CD1c-positive myeloid dendritic cell (primary cell): ENCODE data around the gene GSK3A.

Experiments
- DNase-seq: peaks from one replicate; pipeline ENCODE4 v3.0.0-alpha.2; 2016; ENCODE audit errors: extremely low spot score

The GSK3A gene

DNA sequence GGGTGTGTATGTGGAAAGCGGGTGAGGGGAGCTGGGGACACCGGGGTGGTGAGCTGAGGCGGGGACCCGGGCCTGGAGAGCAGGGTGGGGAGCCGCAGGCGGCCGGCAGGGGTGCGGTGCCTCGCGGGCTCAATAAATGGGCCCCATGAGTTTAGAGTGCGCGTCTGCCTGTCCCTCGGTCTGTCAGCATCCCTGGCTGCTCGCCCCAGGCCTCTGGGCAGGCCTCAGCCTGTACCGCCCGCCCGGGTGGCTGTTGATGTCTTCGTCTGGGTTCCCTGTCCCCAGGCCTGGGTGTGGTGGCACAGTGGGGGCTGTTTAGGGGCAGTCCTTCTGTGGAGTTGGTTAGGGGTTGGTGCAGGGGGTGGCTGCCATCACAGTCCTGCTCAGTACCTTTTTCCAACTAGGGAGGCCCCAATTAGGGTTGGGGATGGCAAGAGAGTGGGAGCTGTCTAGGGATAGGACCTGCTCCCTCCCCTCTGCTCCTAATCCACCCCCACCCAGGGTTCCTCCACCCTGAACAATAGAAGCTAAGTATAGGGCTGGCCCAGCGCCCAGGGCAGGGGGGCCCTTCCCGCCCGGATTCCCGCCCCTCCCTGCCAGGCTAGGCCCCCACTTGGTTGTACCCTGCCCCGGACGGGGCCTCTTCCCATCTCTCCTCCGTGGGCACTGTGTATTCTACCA lies 38.9 kb upstream of the GSK3A start:
- no peak for DNase-seq

DNA sequence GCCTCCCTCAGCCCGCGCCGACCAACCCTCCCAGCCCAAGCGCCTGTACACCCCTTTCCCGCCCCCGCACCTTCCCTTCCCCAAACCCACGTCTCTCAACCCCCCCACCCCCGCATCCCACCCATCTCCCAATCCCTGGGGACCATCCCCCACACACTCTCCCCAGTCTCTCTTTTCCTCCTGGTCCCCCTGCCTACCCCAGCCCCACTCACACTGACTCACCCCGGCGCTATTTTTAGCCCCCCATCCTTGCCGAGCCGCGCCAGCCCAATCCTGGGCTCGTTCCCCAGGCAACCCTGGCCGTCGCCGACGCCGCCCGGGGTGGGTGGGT lies 38.4 kb upstream of the GSK3A start:
- peak; percentile 33 for DNase-seq

DNA sequence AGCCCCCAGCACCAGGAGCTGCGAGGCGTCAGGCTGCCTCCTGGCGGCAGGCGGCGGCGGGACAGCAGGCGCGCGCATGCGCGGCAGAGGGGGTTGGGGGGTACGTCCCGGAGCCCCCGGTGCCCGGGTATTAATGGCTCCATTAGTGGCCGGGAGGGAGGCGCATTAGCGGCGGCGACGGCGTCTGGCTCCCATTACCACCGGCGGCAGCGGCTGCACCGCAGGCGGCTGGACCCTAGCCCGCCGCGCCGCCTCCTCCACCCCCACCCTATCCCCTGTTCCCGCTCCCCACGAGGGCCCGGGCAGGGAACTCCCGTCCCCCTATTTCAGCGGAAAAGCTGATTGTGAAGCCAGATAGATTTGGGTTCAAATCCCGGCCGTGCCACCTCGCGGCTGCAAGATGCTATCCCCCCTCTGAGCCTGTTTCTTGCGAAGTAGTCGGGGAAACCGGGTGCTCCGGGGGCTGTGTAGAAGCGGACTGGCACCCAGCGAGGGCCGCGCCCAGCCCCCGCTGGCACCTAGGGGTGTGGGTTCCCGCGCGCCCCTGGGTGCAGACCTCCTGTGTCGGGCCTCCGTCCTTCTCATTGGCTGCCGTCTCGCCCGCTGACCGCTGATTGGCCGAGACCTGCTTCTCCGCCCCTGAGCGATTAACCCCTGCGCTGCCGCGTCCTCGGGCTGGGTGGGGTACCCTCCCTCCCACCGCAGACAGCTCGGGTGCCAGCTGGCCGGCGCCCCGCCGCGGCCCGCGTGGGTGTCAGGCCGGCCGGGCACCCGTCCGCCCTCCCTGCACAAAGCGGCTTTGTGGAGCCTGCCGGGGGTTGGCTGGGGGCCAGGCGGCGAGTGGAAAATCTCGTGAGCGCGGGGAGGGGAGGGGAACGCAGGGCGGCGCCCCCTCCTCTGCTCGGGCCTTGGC lies 37.8 kb upstream of the GSK3A start:
- peak; percentile 80 for DNase-seq

DNA sequence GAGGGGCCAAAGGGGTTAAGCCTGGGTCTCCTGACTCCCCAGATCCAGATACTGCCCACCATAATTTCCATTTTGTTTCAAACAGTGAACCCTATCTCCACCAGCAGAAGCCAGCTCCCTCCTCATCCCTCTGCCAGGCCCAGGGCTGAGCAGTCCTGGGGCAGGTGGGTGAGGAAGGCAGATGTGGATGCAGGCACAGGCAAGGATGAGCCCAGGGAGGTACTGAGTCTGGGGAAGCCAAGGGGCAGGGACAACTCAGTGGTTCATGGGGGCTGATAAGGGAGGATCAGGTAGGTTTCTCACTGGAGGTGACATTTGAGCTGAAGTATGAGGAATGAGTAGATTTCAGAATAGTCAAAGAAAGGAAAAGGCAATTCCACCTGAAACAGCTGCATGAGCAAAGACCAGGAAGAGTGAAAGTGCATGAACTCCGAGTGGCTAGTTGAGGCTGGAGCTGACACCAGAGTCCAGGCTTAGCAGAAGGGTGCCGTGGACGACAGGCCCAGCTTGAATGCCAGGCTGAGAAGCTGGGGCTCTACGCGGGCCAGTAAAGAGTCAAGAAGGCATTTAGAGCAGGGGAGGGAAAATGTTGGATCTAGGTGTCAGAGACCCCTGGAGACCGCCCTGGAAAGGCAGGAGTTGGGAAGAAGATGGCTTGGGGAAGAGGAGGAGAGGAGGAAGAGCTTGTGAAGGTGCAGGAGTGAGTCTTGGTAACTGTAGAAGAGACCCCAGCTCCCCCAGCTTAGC lies 36.9 kb upstream of the GSK3A start:
- DNase-seq: no peak

DNA sequence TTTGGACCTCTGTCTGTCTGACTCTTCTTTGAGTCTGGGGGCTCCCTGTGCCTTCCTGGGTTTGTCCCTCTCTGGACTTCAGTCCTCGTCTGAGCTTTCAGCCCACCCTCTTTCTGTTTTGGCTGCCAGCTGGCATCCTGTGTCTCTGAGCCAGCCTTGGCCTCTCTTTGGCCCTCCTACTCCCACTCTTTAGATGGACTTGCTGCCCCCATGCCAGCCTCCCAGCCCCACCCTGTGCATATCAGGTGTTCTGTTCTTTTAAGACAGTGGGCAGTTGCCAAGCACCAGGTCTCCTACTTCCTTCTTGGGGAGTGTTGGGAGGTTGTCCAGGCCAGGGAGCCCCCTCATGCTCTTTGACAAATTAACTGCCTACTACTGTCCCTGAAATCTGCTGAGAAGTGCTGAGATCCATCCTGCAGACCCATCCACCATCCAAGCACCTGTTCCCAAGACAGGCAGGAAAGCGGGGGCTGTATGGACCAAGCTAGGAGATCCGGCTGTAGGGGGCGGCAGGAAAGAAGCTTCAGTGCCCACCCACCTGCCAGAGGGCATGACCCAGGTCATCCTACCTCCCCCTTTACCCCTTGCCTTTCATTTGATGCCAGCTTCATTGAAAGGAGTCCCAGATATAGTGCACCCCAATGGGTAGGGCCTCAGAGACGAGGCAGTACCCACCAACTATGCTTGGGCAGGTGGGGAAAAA lies 36.2 kb upstream of the GSK3A start:
- DNase-seq: no peak

DNA sequence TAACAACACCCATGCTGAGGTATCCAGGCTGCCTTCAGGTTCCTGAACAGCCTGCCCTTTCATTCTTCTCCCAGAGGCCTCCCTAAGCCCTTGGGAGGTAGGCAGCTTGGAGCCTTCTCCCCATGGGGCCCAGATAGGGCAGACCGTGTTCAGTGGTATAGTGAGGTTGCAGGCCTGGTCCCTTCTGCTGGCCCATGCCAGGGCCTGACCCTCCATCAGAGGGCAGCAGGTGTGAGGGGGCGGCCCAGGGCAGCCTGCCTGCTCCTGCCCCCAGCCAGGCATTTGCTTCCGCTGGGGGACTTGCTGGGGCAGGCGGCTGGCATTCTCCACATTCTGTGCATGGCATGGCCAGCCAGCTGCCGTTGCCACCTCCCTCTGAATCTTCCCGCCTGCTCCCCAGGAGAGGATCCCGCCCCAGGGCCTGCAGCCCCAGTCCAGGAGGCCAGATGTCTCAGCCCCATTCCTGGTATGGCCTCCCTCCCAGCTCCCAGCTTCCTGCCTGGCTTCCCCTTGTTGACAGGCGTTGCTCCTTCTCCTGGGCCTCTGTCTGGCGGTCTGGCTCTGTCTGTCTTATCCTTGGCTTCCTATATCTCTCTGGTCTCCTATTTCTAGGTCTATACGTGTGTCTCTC lies 35.5 kb upstream of the GSK3A start:
- DNase-seq: no peak

DNA sequence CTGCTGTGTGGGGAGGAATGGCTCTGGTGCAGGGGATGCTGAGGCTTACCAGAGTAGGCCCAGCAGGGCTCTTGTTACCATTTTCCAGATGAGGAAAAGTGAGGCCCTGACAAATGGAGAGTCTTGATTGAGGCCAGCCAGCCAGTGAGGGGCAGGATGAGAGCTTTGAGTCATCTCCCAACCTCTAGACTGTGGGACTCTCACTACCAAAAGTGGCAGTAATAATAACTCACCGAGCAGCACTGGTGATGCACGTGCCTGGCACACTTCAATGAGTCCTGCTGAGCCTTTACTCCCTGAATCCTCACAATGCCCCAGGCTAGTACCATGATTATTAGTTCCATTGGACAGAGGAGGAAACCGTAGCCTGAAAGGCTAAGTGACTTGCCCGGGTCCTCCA lies 34.4 kb upstream of the GSK3A start:
- no peak for DNase-seq

DNA sequence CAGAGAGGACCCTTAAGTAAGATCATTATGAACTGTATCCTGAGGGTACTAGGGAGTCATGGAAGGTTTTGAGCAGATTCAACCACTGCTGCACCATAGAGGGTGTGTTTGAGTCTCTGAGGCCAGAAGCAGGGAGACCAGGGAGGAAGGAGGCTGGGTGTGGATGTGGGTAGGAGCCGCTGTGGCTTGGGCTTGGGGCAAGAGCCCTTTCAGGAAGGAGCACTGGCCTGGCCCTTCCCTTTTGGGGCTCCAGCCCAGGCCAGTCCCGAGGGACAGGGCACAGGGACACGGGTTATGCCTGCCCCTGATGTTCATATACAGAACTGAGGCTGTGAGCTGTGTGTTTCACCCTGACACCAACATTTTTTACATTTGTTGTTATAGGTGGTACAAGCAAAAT lies 33.9 kb upstream of the GSK3A start:
- DNase-seq: no peak

DNA sequence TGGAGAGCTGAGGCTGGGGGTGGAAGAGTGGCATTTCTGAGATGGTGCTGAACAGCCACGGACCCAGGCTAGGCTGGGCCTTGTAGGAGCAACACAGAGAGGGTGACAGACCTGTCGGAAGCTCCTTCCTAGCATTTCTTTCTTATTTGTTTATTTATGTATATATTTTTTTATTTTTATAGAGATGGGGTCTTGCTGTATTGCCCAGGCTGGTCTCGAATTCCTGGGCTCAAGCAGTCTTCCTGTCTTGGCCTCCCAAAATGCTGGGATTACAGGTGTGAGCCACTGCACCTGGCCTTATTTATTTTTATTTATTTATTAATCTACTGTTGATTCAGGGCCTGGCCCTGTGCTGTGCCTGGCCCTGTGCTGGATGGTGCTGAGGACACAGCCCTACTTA lies 33.1 kb upstream of the GSK3A start:
- no peak for DNase-seq

DNA sequence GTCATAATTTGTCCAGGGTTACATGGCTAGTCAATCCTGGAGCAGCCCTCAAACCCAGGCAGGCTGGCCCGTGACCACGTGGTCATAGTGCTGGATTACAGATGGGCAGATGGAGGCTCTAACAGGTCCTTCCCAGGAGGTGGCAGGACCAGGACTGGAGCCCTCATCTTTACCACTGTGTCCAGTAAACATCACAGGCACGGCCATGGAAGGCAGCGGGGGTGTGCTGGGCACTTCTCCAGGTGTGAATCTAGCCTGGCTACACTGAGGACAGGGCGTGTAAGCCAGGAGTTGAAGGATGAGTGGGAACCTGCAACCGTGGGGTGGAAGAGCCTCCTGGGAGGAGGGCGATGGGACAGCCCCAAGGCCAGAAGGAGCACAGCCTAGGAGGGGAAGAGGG lies 32.7 kb upstream of the GSK3A start:
- no peak for DNase-seq

DNA sequence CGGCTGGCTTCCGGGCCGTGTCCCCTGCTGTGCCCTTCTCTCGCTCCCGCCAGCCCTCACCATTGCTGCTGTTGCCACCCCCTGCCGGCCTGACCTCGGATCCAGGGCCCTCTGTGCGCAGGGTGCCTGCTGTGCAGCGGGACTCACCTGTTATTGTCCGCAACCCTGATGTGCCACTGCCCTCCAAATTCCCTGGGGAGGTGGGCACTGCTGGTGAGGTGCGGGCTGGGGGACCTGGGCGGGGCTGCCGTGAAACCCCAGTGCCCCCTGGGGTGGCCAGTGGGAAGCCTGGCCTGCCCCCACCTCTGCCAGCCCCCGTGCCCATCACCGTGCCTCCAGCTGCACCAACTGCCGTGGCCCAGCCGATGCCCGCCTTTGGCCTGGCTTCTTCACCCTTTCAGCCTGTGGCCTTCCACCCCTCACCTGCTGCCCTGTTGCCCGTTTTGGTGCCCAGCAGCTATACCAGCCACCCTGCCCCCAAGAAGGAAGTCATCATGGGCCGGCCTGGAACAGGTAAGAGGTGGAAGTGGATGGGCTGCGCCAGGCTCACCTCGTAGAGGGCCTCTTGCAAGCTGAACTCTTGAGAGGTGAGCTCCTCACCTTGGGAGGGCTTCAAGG lies 31.8 kb upstream of the GSK3A start:
- no peak for DNase-seq

DNA sequence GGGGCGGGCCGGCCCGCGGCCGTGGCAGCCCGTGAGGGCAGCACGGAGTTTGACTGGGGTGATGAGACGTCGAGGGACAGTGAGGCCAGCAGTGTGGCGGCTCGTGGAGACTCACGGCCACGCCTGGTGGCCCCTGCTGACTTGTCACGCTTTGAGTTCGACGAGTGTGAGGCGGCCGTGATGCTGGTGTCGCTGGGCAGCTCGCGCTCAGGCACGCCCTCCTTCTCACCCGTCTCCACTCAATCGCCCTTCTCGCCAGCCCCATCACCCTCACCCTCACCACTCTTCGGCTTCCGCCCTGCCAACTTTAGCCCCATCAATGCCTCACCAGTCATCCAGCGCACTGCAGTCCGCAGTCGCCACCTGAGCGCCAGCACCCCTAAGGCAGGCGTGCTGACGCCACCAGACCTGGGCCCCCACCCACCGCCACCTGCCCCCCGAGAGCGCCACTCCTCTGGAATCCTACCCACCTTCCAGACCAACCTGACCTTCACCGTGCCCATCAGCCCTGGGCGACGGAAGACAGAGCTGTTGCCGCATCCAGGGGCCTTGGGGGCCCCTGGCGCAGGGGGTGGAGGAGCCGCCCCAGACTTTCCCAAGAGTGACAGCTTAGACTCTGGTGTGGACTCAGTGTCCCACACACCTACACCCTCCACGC lies 31.1 kb upstream of the GSK3A start:
- DNase-seq: no peak

DNA sequence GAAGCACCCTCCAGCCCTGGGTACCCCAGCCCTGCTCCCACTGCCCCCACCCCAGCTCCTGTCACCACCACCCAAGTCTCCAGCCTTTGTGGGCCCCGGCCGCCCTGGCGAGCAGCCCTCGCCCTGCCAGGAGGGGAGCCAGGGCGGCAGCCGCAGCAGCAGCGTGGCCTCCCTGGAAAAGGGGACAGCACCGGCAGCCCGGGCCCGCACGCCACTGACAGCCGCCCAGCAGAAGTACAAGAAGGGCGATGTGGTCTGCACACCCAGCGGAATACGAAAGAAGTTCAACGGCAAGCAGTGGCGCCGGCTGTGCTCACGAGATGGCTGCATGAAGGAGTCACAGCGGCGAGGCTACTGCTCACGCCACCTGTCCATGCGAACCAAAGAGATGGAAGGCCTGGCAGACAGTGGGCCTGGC lies 30.6 kb upstream of the GSK3A start:
- no peak for DNase-seq

DNA sequence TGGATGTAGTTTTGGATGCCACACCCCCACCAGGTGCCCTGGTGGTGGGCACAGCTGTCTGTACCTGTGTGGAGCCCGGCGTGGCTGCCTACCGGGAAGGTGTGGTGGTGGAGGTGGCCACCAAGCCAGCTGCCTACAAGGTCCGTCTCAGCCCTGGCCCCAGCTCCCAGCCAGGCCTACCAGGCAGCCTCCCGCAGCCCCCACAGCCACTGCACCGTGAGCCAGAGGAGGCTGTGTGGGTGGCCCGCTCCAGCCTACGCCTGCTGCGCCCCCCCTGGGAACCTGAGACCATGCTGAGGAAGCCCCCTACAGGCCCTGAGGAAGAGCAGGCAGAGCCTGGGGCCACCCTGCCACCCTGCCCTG lies 30.1 kb upstream of the GSK3A start:
- DNase-seq: no peak

DNA sequence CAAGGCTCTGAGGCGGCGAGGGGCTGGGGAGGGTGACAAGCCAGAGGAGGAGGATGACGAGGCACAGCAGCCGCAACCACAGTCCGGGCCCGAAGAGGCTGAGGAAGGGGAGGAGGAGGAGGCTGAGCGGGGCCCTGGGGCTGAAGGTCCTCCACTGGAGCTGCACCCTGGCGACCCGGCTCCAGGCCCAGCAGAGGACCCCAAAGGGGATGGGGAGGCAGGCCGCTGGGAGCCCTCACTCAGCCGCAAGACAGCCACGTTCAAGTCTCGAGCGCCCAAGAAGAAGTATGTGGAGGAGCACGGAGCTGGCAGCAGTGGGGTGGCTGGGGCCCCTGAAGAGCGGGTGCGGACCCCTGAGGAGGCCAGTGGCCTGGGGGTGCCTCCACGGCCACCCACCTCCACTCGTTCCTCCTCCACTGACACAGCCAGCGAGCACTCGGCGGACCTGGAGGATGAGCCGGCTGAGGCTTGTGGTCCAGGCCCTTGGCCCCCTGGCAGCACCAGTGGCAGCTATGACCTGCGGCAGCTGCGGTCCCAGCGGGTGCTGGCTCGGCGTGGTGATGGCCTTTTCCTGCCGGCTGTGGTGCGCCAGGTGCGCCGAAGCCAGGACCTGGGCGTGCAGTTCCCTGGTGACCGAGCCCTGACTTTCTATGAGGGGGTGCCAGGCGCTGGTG lies 29.6 kb upstream of the GSK3A start:
- DNase-seq: no peak

DNA sequence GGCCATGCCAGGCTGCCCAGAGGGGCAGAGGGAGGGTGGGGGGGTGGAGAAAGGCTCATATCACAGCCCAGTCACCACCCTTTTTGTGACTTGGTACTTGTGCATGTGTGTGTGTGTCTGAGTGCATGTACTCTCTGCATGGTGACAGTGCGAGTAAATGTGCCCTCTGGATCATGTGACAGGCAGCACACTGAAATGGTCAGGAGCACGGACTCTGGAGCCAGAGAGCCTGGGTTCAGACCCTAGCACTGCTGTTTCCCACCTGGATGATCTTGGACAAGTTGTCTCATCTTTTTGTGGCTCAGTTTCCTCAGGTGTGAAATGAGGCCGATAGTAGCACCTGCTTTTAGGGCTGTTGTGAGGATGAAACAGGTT lies 28.6 kb upstream of the GSK3A start:
- no peak for DNase-seq

DNA sequence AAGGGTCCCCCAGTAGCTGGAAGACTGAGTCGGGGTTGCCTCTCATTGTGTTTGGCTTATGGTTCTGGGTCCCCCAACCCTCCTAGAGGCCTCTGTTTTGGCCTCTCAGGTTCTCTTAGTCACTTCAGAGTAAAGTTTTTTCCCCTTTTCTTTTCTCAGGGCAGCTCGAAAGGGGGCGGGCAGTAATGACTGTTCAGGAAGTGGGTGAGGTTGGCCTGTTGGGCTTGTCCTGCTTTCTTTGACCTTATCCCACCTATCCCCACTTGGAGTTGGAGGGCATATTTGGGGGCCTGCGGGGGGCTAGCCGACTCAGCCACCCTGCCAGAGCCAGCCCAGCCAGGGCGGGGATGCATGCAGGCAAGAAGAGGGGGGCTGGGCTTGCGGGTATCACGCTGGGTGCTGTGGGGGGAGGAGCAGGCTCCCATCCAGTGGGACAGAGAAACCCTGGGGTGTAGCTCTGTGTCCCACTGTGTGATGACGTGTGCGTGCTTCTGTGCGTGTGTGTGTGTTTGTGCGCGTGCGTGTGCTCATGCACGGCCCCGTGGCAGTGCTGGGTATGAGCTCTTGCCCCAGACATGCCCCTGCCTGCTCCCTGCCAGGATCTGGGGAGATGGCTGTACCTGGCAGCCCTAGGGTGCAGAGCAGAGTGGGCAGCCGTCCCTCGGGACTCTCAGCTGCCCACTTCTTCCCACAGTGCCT lies 28.1 kb upstream of the GSK3A start:
- peak; percentile 77 for DNase-seq

DNA sequence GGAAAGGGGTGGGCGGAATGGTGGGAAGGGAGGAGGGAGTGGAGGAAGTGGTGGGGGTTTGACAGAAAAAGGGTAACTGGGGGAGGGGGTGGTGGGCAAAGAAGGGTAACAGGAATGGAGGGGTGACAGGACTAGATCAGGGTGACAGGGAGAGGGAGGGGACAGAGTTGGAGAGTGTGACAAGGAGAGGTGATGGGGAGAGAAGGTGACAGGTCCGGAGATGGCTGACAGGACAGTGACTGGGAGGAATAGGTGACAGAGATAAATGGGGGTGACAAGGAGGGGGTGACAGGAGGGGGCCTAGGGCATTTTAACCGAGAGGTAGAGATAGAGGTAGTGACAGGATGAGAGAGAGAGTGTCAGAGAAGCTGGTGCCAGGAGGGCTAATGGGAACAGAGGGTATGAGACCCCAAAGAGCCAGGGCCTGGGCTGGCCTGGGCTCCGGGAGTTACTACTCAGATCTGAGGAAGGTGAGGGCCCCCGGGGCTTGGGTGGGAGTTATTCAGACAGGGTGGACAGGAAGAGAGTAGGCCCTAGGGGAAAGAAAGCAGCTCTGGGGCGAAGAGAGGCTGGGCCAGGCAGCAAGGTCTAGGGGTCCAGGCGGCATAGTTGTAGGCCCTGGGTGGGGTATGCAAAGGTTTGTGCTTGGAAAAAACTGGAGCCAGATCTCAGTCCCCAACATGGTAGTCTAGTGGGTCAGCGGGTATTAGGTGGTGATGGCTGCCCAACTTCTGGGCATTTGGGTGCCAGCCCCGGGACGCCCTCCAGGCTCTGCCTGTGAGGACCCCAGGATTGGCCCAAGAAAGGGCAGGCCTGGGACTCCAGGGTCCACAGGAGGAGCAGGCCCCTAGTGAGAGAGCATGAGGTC lies 27.3 kb upstream of the GSK3A start:
- peak; percentile 11 for DNase-seq
